Measurements from ENCODE around the gene PRKAG1.

PRKAG1 gene

DNA sequence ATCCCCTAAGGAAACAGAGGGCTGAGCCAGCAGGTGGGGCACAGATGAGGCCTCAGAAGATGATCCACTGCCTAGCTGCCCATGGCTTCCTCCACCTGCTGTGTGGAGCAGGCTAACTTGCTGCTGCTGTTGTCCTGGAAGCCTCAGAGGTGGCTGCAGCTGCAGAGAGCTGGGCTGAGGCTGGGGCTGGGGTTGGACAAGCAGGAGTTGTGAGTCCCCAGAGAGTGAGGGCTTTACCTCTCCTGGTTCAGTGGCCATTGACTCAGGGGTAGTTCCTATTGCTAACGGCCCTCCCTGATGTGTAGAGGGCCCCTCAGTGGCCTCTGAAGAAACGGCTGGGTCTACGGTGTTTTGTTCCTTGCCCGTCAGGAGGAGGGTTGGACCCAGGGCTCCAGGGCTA, 13.7 kb upstream of the PRKAG1 start:
- Histone ChIP-seq H3K4me3 (ENCODE audit: low read length) (no peak overlapping the region), H3K4me1 (ENCODE audit: low read length) (no peaks in the 10 kb centered on the region), H3K4me2 (ENCODE audit: low read length) (no peak overlapping the region), H3K9me3 (ENCODE audit: insufficient read depth, low read length) (no peaks in the 10 kb centered on the region), H3K27ac (ENCODE audit: low read length) (no peak overlapping the region), H3K36me3 (replicated peaks; ENCODE audit: low read depth, low read length) (peaks cover 65% of the 10 kb centered on the region), H4K20me1 (ENCODE audit: insufficient read depth, low read length) (no peaks in the 10 kb centered on the region; the same call in 1 of the 2 replicates), H3K79me2 (ENCODE audit: low read length) (no peaks in the 10 kb centered on the region), H3K27me3 (ENCODE audit: low read depth, low read length) (no peaks in the 10 kb centered on the region), H3K9ac (ENCODE audit: low read length) (no peak overlapping the region), H2AFZ (ENCODE audit: low read depth, low read length) (no peak overlapping the region)
- TF ChIP-seq, protein P1, sequence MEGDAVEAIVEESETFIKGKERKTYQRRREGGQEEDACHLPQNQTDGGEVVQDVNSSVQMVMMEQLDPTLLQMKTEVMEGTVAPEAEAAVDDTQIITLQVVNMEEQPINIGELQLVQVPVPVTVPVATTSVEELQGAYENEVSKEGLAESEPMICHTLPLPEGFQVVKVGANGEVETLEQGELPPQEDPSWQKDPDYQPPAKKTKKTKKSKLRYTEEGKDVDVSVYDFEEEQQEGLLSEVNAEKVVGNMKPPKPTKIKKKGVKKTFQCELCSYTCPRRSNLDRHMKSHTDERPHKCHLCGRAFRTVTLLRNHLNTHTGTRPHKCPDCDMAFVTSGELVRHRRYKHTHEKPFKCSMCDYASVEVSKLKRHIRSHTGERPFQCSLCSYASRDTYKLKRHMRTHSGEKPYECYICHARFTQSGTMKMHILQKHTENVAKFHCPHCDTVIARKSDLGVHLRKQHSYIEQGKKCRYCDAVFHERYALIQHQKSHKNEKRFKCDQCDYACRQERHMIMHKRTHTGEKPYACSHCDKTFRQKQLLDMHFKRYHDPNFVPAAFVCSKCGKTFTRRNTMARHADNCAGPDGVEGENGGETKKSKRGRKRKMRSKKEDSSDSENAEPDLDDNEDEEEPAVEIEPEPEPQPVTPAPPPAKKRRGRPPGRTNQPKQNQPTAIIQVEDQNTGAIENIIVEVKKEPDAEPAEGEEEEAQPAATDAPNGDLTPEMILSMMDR (IDR thresholded peaks at IDR 0.05; ENCODE audit: low read depth, low read length): no peak
- TF ChIP-seq EZH2phosphoT487 (IDR thresholded peaks at IDR 0.05; ENCODE audit: low read depth): no peak

DNA sequence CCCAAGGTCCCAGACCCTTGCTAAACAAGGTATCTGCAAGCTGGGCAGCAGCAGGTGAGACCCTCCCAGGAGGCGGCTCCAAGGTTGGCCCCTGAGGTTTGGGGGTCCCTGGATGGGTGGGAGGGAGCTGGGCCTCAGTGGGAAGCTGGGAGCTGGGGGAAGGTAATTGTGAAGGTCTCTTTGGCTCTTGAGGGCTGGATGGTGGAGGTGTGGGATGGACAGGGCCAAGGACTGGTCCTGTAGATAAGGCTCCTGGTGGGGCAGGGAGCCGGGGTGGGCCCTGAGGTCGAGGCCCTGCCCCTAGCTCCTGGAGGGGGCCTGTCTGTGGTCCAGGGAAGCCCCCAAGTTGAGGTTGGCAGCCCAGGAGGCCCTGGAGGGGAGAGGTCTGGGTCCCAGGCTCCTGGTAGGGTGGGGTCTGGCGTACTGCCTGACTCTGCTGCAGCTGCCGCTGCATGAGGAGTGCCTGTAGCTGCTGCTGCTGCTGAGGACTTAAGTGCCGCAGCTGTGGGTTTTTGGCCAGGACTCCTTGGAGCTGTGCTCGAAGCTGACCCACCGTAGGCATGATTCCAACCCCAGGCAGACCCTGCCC, 13.1 kb upstream of the PRKAG1 start:
- no peaks in the 10 kb centered on the region for H4K20me1 ChIP-seq (ENCODE audit: insufficient read depth, low read length)
- no peaks in the 10 kb centered on the region for H3K9me3 ChIP-seq (ENCODE audit: insufficient read depth, low read length)
- H3K9ac ChIP-seq (ENCODE audit: low read length): no peak overlapping the region
- H2AFZ ChIP-seq (ENCODE audit: low read depth, low read length): no peak overlapping the region
- no peaks in the 10 kb centered on the region for H3K27me3 ChIP-seq (ENCODE audit: low read depth, low read length)
- H3K4me2 ChIP-seq (ENCODE audit: low read length): no peak overlapping the region
- H3K4me3 ChIP-seq (ENCODE audit: low read length): no peak overlapping the region
- H3K27ac ChIP-seq (ENCODE audit: low read length): no peak overlapping the region
- peaks cover 60% of the 10 kb centered on the region for H3K36me3 ChIP-seq (replicated peaks; ENCODE audit: low read depth, low read length)
- no peaks in the 10 kb centered on the region for H3K4me1 ChIP-seq (ENCODE audit: low read length)
- TF ChIP-seq EZH2phosphoT487 (IDR thresholded peaks at IDR 0.05; ENCODE audit: low read depth): no peak
- TF ChIP-seq, protein P1 (IDR thresholded peaks at IDR 0.05; ENCODE audit: low read depth, low read length): no peak
- H3K79me2 ChIP-seq (ENCODE audit: low read length): no peaks in the 10 kb centered on the region

DNA sequence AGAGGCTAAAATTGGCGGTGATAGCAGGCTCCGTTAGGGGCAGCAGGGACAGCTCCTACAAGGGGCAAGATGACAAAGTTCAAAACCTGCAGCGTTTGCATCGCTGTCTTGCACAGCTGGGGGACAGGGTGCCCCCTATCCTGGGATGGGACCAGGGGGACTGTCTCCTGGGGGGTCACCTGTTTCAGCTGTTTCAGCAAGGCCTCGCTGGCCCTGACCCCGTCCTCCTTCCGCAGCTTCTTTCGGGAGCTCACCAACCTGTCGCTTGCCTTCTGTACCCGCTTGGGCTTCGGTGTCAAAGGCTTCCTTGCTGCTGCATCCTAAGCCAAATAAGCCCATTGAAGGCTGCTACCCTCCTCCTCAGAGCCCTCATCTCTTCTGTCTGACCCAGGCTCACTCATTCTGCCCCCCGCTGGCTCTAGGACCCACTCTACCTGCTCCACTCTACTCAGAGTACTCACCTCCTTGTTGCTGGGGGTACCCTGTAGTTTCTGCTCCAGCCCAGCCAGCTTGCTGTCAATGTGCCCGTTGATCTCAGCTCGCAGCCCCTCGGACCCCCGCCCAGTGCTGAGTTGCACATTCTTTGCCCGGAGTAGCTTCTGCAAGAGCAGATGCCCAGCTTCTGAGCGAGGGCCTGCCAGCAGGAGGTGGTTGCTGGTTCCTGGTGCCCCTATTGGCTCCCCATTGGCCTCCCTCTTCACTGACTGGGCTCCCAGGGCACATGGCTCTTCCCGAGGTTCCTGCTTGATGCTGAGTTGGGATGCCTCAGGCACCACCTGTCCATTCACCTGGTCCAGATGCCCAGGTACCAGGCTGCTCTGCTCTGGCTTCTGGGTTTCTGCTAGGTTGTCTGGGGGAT, 12.4 kb upstream of the PRKAG1 start:
- Histone ChIP-seq H3K79me2 (ENCODE audit: low read length) (no peaks in the 10 kb centered on the region), H4K20me1 (ENCODE audit: insufficient read depth, low read length) (no peaks in the 10 kb centered on the region), H3K36me3 (replicated peaks; ENCODE audit: low read depth, low read length) (peaks cover 66% of the 10 kb centered on the region), H3K4me1 (ENCODE audit: low read length) (no peaks in the 10 kb centered on the region), H2AFZ (ENCODE audit: low read depth, low read length) (no peak overlapping the region), H3K9me3 (ENCODE audit: insufficient read depth, low read length) (no peaks in the 10 kb centered on the region), H3K4me3 (ENCODE audit: low read length) (no peak overlapping the region), H3K9ac (ENCODE audit: low read length) (no peak overlapping the region), H3K27me3 (ENCODE audit: low read depth, low read length) (no peaks in the 10 kb centered on the region), H3K4me2 (ENCODE audit: low read length) (no peak overlapping the region), H3K27ac (ENCODE audit: low read length) (no peak overlapping the region)
- TF ChIP-seq, protein P1 (IDR thresholded peaks at IDR 0.05; ENCODE audit: low read depth, low read length): no peak
- TF ChIP-seq EZH2phosphoT487 (IDR thresholded peaks at IDR 0.05; ENCODE audit: low read depth): no peak

DNA sequence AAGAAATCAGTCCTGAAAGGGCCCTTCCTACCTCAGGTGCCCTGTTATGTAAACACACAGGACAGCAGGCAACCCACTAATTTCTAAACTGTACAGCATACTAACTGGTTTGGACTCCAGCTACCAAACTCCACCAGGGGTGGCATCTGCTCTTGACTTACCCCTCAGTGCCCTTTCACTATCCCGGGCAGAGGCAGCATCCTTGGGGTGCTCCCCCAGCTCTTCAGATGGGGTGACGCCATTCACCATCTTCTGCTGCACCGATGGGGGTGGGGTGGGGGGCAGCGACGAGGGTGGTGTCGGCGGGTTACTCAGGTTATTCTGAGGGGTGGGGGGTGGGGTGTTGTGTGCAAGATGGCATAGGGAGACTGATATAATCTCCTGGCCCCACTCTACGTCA, 11.5 kb upstream of the PRKAG1 start:
- H2AFZ ChIP-seq (ENCODE audit: low read depth, low read length): no peak overlapping the region
- H3K79me2 ChIP-seq (ENCODE audit: low read length): no peaks in the 10 kb centered on the region
- H3K4me2 ChIP-seq (ENCODE audit: low read length): no peak overlapping the region
- no peaks in the 10 kb centered on the region for H3K9me3 ChIP-seq (ENCODE audit: insufficient read depth, low read length)
- no peak overlapping the region for H3K27ac ChIP-seq (ENCODE audit: low read length)
- H3K27me3 ChIP-seq (ENCODE audit: low read depth, low read length): no peaks in the 10 kb centered on the region
- no peak overlapping the region for H3K9ac ChIP-seq (ENCODE audit: low read length)
- TF ChIP-seq, protein P1 (IDR thresholded peaks at IDR 0.05; ENCODE audit: low read depth, low read length): no peak
- no peak for TF ChIP-seq EZH2phosphoT487 (IDR thresholded peaks at IDR 0.05; ENCODE audit: low read depth)
- H4K20me1 ChIP-seq (ENCODE audit: insufficient read depth, low read length): no peaks in the 10 kb centered on the region
- peaks cover 72% of the 10 kb centered on the region for H3K36me3 ChIP-seq (replicated peaks; ENCODE audit: low read depth, low read length)
- H3K4me1 ChIP-seq (ENCODE audit: low read length): no peaks in the 10 kb centered on the region
- no peak overlapping the region for H3K4me3 ChIP-seq (ENCODE audit: low read length)

Data from OCI-LY3 (cell line).